GM19452 (cell line): ENCODE results near the gene DENND1A.

Experiments used
- ATAC-seq: cut with Tn5 transposase; IDR thresholded peaks from one replicate; pipeline ENCODE4 v1.9.1; 2021; ENCODE audit not compliant: unreplicated experiment

DENND1A gene

DNA sequence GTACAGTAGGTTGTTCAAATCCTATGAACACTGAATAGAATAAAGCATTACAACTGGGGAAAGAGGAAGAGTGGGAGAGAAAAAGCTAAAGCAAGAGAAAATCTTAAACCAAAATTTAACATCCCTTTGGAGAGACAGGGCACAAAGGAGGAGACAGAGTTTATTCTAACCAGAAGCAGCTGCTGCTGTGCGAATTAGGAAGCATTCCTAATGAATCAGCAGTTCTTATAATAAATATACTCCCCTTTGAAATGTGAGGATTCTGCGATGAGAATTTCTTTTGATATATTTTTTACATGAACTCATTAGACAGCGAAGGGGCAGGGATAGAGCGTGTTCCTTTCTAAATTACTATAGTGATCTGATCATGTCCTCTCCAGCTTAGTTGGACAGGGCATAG is 233.4 kb downstream of the DENND1A start:
- no peak for ATAC-seq

GRCh38 chr9:123695386-123695785 is 234.5 kb downstream of the DENND1A start:
- no peak for ATAC-seq

GRCh38 chr9:123691765-123692303 is 238.1 kb downstream of the DENND1A start:
- no peak for ATAC-seq

GRCh38 chr9:123689701-123690428 is 240.1 kb downstream of the DENND1A start:
- ATAC-seq = no peak

- no peak for ATAC-seq
Observed at GRCh38 chr9:123687246-123687751, 242.6 kb downstream of the DENND1A start.

GRCh38 chr9:123686829-123687192 is 243.1 kb downstream of the DENND1A start:
- no peak for ATAC-seq

DNA sequence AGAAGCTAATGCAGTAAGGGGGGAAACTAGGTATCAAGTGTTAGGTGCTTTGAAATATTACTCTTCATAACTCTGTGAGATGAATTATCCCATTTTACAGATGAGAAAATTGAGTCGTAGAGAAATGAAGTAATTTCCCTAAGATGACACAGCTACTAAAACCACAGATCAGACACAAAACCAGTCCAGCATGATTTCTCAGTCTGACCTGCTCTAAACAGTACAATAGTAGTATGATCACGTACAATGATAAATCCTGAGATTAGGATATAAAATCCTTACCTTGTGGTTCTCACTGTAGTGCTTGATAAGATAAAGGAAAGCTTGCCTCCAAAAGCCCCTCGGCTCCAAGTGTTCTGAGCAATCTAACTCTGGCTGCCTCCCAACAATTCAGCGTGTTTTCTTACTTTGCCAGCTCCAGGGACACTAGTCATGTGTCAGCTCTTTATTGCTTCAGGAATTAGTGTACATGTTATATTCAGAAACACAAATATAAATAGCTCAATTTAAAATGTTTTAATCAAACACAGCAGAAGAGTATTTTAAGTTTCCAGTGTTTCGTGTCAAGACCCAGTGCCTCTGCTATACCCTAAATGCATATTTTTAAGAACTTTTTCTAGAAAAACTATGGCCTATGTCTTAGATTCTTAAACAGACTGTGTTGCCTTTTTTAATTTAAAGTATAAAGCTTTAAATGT is 243.6 kb downstream of the DENND1A start:
- ATAC-seq = no peak

DNA sequence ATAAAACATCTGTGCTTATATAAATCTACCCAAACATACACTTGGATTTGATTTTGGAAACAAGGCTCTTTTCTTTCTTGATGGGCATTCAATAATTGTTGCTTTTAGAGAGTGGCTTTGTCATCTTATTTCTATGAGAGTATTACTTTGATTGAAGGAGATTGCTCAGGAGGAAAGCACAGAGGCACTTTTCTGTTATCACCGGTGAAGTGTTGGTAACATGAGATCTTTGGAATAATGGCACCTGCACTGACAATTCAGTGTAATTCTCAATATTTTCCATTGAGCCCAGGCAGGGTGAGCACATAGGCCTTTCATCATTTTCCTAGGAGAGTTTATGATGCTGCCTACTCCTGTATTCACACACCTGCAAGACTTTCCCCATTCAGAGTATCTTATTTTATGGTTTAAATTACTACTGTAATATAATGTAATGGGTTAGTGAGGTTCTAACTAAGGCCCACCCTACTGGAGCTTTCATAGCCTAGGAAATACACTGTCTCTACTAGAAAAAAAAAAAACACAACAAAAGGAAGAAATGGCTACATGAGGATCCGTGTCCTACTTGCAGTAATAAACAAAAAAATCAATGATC is 244.3 kb downstream of the DENND1A start:
- ATAC-seq = no peak

- ATAC-seq = peak; percentile 55
Observed at GRCh38 chr9:123684393-123685149, 245.4 kb downstream of the DENND1A start.

DNA sequence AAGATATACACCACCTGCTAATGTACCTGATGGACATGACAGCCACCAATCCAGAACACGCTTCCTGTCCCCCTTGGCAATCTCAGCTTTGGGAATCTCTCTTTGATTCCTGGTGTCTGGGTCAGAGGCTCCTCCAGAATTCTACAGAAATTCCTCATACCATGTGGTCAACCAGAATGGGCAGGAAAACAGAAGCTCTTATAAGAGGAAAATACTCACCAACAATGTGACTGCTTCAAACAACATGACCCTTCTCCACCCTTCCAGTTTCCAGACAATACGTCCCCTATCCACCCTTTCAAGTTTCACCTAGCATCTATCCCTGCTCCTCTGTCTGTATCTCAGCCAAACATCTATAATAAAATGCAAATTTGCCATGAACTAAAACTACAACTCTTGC is 247.2 kb downstream of the DENND1A start:
- ATAC-seq = no peak

- no peak for ATAC-seq
Observed at GRCh38 chr9:123680352-123680751, 249.6 kb downstream of the DENND1A start.

DNA sequence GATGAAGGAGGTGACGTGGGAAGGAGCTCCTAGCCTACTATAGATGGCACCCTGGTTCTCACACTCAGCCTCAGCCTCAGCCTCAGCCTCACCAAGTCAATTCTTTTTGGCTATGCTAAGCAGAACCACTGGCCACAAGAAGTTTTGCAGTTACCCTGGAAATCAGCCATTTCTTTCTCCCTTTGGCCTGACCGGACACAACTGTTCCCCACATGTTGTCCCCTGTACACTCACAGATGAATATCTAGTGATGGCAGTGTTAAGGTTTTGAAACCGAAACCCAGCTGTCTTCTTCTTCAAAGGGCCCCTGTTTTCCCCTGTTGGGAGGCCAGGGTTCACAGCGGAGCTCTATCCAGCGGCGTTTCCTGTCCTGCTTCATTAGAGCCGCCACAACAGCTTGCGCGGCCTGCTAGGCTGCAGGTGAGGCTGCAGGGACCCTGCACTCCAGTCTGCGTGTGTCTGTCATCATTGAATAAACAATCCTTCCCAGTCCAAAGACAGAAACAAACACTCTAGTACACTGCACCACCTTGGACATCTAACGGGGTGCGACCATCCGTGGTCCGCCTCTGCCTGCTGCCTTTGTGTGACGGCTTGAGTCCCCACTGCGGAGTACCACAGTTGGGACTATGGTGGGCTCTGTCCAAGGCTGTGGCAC is 250.5 kb downstream of the DENND1A start:
- peak; percentile 93 for ATAC-seq

- no peak for ATAC-seq
Observed at GRCh38 chr9:123678878-123679329, 251.0 kb downstream of the DENND1A start.

GRCh38 chr9:123678038-123678877 is 251.7 kb downstream of the DENND1A start:
- ATAC-seq = no peak

DNA sequence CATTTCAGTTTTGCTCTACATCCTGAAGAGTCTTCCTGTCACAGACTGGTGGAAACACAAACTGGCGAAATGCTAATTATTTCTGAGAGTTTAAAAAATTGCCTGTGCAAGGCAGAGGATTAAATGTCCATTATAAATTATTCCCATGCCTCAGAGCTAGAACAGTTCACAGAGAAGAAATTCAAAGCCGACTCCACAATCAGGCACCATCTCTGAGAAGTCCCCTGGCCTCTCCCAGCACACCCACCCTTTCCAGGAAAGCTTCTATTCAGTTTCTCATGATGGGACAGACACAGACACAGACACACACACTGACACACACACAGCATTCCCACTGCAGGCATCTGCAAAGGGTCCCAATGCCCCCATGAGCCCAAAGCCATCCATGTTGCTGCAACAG is 253.1 kb downstream of the DENND1A start:
- ATAC-seq = no peak

DNA sequence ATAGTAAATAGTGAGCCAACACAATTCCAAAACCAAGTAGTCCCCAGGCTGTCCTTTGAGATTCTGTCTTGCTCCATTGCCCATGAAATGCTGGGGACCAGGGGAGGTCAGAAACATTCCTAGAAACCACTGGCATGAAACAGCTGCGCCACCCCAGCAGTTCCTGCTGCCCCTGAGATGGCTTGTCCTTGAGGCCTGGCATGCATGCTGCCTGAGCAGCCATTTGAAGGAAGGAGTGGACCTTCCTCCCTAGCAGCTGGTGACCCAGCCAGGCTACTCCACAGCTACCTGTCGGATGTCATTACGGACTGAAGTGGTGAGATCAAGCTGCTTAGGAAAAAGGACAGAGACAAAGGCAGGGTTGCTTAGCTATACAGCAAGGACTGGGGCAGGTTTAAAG is 260.6 kb downstream of the DENND1A start:
- ATAC-seq = no peak

DNA sequence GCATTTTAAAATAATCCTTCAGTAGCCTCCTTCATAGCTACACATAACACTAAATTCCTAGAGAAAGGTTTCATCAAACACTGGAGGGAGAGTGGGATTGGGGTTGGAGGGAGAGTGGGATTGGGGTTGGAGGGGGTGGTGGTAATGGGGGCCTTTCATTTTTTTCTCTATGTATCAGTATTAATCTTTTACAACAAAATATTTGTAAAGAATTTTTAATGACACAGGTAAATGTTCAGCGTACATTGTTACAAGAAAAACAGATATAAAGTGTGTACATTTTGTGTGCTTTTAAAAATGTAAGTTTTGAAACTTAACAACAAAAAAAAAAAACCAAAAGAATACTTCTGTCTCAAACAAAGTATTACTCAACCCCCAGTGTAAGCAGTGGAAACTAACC is 266.4 kb downstream of the DENND1A start:
- ATAC-seq = no peak

DNA sequence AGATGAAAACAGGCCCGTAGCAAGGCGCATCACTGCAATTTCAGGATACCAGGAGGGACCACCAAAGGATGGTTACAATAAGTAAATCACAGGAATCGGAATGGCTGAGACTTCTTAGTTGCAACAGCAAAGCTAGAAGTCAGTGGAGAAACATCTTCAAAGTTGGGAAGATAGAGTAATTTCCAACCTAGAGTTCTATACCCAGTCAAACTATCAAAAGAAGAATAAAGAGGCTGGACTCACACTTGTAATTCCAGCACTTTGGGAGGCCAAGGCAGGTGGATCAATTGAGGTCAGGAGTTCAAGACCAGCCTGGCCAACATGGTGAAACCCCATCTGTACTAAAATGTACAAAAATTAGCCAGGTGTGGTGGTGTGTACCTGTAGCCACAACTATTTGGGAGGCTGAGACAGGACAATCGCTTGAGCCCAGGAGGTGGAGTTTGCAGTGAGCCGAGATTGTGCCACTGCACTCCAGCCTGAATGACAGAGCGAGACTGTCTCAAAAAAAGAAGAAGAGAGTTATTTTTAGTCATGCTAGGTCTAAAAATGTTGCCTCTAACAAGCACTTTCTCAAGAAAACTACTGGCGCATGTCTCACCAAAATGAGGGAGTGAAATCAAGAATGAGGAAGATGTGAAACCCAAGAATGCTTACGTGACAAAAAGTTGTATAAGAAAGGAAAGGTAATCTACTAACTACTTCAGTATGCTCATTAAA is 267.7 kb downstream of the DENND1A start:
- ATAC-seq = no peak
